Activated CD8-positive, alpha-beta memory T cell treated with anti-CD3 and anti-CD28 coated beads, Interleukin-2, amount 50 U/mL, for 24 hours (primary cell): ENCODE measurements around the gene MUS81.
"Not testable (repeated sequence)": the region's sequence is repeated elsewhere in the genome, so short reads cannot be mapped to it uniquely, and the experiment has no call there.

Experiments
- DNase-seq: peaks from one replicate; pipeline ENCODE4 v3.0.0-alpha.2; 2020; ENCODE audit errors: extremely low read depth

The MUS81 gene

GRCh38 chr11:65847746-65848145, 12.5 kb upstream of the MUS81 start:
- DNase-seq, result no peak

GRCh38 chr11:65848693-65849092, 11.5 kb upstream of the MUS81 start:
- DNase-seq, result not testable (repeated sequence)

GRCh38 chr11:65849366-65849765, 10.9 kb upstream of the MUS81 start:
- DNase-seq, result no peak

GRCh38 chr11:65849771-65850216, 10.4 kb upstream of the MUS81 start:
- no peak for DNase-seq

- no peak for DNase-seq
Measured at GRCh38 chr11:65850217-65851082, 9.8 kb upstream of the MUS81 start.

- no peak for DNase-seq
Measured at GRCh38 chr11:65851083-65851579, 9.1 kb upstream of the MUS81 start.

GRCh38 chr11:65851811-65852507, 8.3 kb upstream of the MUS81 start:
- DNase-seq, result no peak

GRCh38 chr11:65852508-65853245, 7.6 kb upstream of the MUS81 start:
- no peak for DNase-seq

- DNase-seq, result no peak
Measured at GRCh38 chr11:65853246-65853979, 6.8 kb upstream of the MUS81 start.

- no peak for DNase-seq
Measured at GRCh38 chr11:65854161-65854592, 6.1 kb upstream of the MUS81 start.

GRCh38 chr11:65854852-65855837, 5.1 kb upstream of the MUS81 start:
- DNase-seq, result no peak

GRCh38 chr11:65855927-65856363, 4.3 kb upstream of the MUS81 start:
- no peak for DNase-seq

- peak; percentile 62 for DNase-seq
Measured at GRCh38 chr11:65856689-65857499, 3.3 kb upstream of the MUS81 start.

- DNase-seq, result no peak
Measured at GRCh38 chr11:65857500-65857852, 2.8 kb upstream of the MUS81 start.

GRCh38 chr11:65857853-65858680, 2.2 kb upstream of the MUS81 start, which contains the start of gene CFL1:
Gene CFL1, minus strand, starts transcription at chr11:65858180. Its CDS starts 81 bp downstream, at chr11:65858099.
- DNase-seq, result peak; percentile 88

- DNase-seq, result no peak
Measured at GRCh38 chr11:65858681-65859087, 1.5 kb upstream of the MUS81 start.

- peak; percentile 95 for DNase-seq
Measured at GRCh38 chr11:65859095-65859811, 980 bp upstream of the MUS81 start.
